Stimulated activated CD8-positive, alpha-beta memory T cell treated with anti-CD3 and anti-CD28 coated beads, Interleukin-7, amount 100 ng/mL, for 24 hours (primary cell): ENCODE results near the gene NCOR1.
"Not testable (repeated sequence)": the region's sequence is repeated elsewhere in the genome, so short reads cannot be mapped to it uniquely, and the experiment has no call there.

Experiments
- DNase-seq: peaks from one replicate; pipeline ENCODE4 v3.0.0-alpha.2; 2020; ENCODE audit warnings: low read depth

Gene NCOR1

DNA sequence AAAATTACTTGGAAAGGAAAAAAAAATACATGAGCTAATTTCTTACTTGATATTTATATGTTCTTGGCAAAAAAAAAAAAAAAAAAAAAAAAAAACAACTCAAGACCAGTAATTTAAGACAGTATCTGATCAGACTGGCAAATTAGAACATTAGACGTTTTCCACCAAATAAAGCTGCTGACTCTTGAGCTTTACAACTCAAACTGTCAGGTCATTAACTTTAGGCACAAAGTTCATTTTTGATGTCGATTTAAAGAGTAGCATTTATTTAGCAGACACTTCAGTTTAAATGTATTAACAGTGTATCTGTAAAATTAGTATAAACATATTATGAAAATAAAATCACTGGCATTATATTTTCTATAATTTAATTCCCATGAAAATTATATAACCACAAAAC lies 66.7 kb downstream of the NCOR1 start:
- no peak for DNase-seq

DNA sequence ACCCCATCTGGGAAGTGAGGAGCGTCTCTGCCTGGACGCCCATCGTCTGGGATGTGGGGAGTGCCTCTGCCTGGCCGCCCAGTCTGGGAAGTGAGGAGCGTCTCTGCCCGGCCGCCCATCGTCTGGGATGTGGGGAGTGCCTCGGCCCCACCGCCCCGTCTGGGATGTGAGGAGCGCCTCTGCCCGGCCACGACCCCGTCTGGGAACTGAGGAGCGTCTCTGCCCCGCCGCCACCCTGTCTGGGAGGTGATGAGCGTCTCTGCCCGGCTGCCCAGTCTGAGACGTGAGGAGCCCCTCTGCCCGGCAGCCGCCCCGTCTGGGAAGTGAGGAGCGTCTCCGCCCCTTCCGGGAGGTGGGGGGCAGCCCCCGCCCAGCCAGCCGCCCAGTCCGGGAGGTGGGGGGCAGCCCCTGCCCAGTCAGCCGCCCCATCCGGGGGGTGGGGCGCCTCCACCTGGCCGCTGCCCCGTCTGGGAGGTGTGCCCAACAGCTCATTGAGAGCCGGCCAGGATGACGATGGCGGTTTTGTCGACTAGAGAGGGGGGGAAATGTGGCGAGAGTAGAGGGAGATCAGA lies 69.9 kb downstream of the NCOR1 start:
- not testable (repeated sequence) for DNase-seq

DNA sequence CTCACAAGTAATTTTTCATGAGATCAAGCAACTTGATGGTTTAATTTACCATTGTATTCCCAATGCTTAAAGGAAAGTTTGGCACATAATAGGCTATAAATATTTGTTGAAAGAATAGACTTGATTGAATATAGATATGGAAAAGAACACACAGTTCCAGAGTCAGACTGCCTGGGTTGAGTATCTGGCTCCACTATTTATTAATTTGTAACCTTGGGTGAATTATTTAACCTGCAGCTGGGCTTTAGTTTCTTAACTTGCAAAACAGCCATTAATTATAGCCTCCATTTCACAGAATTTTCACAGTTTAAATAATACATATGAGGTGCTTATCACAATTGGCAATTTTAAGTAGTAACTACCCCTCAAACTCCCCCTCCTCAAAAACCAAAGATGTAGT lies 73.6 kb downstream of the NCOR1 start:
- DNase-seq, result no peak

DNA sequence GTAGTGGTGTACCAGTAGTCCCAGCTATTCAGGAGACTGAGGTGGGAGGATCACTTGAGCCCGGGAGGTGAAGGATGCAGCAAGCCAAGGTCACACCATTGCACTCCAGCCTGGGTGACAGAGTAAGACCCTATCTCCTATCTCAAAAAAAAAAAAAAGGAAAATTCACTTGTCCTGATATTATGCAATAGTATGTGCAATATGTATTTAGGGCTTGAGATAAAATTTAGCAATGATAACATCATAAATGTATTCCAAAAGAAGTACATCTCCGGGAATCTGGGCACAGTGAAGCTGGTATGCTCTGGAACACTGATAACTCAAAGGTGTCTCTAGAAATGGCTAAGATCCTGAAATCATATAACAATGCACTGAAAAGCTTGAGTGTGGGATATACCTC lies 74.5 kb downstream of the NCOR1 start:
- DNase-seq, result no peak

DNA sequence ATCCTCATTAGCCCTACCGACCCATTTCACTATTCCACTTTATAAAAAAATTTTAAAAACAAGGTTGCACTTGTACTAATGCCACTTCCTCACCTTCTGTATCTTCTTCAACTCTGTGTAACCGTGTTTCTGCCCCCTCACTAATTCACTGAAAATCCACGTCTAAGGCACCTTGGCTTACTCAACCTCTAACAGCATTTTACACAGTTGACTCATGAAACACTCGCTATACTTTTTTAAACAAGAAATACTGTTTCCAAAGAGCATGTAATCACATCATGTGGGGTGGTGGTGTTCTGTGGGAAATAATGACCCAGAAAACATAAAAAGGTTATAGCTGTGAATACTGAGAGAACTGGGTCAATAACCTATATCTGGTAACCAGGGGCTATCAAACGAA lies 79.9 kb downstream of the NCOR1 start:
- no peak for DNase-seq

DNA sequence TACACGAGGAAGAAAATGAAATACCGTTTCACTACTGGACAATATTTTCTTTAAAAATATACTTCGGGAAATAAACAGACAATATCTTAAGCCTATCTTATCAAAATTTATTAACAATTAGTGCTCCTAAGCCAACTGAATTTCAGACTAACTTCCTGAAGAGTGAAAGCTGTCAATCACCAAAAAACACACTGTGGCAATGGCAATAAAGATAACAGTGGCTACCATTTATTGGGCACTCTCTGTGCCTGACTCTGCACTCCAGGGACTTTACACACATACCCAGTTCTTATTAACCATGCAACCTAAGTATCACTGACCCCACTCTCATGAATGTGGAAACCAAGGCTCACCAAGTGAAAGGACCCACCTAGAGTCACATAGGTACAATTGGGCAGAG lies 83.7 kb downstream of the NCOR1 start:
- DNase-seq, result no peak

DNA sequence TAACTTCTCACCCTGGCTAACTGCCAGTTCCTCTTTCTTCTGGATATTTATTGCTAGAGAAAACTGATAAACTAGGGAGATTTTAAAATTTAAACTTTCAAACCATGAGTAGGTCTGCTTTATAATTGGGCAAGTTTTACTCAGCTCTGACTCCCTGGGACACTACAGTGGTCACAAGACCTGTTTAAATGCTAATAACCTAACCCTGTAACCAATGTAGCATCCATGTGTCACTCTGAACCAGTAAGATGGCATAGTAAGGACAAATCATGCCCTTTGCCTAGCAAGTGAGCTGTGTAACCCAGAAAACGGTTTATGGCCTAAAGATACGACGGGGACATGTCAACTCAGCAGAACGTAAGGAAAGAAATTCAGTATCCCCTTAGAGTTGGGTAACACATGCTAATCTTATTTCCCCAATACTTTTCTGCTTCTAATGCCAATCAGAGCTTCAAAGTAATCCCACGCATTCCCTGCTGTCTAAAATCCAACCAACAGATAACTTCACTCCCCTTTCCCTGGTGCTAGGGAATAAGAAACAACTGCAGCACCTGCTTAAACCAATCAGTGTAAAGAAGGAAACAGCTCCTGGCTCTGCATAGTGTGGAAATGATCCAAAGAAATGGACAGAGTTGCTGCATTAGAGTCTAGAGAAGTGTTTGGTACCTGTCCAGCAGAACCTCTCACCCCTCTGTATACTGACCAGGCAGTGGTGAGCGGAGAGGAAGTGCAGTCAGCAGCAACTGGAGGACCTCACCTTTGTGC lies 85.7 kb downstream of the NCOR1 start:
- DNase-seq, result no peak

DNA sequence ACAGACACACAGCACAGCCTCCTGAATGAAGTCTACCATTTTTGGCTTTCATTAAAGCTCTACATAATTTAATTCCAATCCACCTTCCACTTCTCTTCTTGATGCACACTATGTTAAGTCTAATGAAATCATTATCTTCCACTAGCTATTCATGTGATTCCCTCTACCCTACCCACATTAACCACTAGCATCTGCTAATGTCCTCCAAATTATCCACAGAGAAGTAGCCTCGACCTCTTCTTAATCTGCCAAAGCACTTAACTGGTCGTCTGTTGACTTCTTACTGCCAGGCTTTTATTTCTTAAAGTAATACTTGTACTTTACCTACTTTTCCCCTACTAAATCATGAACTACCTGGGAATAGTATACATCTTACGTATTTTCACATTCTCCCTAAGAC lies 91.8 kb downstream of the NCOR1 start:
- no peak for DNase-seq

DNA sequence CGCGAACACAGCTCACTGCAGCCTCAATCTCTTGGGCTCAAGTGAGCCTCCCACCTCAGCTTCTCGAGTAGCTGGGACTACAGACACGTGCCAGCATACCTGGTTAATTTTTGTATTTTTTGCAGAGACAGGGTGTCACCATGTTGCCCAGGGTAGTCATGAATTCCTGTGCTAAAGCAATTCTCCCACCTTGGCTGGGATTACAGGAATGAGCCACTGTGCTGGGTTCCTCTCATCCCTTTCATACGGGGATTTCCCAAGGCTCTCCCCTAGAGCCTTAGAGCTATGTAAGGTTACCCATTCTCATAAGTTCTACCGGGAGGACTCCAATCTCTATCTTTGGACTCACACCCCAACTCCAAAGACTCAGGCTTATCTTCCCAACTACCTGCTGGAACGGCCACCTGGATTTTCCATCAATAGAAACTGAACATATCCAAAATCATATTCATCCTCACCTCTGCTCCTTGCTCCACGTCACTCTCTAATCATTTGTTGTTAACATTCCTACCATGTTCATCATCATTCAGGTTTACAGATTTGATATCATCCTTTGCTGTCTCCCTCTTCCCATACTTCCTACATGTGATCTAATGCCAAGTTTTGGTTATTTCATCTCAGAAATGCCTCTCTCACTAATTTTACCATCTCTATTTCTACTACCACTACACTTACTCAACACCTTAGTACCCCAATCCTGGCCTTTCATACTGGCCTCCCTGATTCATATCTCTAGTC lies 92.5 kb downstream of the NCOR1 start:
- no peak for DNase-seq

DNA sequence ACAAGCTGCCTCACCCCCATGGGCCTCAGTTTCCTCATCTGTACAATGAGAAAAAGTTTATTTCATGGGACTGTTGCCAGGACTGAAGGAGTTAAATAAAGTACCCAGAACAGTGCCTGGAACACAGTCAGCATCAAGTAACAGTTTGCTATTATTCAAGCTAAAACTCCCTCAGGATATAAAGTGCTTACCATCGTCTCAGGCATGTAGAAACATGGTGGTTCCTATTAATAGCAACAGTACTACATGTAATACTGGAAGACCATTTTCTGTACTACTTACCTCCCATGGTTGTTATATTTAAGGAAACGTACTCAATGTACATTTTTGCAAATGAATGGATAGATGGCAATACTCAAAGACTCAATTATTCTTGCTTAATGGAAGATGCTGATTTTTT lies 93.4 kb downstream of the NCOR1 start:
- no peak for DNase-seq

DNA sequence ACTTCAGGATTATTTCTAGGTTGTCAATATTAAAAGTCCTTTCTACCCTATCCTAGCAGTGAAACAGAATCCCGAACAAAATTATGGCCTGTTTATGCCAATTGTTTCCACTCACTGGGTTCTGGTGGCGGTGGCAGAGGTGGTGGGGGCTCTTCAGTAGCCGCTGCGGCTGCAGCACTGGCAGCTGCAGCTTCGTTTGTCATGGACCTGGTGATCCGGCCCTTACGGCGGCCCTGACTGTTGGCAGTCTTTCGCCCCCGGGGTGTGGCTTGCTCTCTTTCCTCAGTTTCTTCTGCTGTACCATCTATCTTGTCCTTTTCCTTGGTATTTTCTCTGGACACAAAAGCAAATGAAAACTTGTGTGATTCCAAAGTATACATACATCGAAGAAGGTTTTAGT lies 94.4 kb downstream of the NCOR1 start:
- no peak for DNase-seq

DNA sequence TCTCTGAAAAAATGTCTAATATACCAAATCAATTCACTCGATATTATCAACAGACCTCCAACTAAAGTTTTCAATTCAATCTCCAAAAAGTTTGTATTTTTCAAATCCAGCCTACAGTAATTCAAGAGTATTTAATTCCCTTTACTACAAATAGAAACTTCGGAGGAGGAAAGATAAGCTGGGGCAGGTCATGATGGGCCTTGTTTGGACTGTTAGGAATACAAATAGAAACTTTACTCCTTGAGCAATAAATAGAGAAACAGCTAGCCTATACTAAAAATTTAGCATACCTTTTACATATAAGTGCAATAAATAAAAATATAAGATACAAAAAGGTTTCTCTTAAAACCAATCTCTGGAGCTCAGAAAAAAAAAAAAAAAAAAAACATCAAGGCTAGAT lies 98.2 kb downstream of the NCOR1 start:
- DNase-seq, result no peak

DNA sequence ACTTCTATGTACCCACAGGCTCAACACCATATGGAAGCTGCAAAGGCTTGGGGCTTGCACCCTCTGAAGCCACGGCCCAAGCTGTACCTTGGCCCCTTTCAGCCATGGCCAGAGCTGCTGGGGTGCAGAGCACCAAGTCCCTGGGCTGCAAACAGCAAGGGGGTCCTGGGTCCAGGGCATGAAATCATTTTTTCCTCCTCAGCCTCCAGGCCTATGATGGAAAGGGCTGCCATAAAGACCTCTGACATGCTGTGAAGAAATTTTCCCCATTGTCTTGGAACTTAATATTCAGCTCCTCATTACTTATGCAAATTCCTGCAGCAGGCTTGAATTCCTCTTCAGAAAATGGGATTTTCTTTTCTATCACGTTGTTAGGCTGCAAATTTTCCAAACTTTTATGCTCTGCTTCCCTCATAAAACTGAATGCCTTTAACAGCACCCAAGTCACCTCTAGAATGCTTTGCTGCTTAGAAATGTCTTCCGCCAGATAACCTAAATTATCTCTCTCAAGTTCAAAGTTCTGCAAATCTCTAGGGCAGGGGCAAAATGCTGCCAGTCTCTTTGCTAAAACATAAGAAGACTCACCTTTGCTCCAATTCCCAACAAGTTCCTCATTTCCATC lies 100.1 kb downstream of the NCOR1 start:
- DNase-seq, result not testable (repeated sequence)

DNA sequence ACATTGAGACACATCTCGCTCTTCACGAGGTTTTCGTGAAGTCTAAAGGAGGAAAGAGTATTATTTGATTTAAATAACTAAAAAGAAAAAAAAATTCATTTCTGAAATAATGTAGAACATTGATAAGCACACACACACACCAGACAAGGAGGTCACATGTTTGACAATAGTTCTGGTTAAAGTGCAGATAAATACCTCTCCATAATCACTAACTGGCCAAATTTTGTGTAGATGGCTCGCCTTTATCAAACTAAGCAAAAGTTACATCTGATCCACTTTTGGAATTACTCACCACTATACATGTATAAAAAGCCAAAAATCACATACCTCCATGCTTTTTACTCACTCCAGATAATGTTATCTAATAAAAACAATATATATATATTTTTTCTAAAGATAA lies 106.5 kb downstream of the NCOR1 start:
- no peak for DNase-seq

DNA sequence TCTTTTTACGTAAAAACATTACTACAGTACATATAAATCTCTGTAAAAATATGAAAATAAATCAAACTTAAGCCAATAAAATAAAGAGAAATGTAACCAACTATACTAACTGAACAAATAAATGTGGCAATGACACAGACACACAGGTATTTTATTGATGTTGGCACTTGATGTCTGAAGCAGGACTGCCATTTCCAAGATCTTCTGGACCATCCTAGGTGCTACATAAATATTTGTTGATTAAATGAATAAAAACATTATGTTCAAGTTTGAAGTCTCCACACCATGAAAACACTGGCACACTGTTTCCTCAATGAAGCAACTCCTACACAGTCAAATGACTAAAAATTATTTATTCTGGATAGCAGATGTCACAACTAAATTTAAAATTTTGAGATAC lies 106.9 kb downstream of the NCOR1 start:
- DNase-seq, result no peak

DNA sequence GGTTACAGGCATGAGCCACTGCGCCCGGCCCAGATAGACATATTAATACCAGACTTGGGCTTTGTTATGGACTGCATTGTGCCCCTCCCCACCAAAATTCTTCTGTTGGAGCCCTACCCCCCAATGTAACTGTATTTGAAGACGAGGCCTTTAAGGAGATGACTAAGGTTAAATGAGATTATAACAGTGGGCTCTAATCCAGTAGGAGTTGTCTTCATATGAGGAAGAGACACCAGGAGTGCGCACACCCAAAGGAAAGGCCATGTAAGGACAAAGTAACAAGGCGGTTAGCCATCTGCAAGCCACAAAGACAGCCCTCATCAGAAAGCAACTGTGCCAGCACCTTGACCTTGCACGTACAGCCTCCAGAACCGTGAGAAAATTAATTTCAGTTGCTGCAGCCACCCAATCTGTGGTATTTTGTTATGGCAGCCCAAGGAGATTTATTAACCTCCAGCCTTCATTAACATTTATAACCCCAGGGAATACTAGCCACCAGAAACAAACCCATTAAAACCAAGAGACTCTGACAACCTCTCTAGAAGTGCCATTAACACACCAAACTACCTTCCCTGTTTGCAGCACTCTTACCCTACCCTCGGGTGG lies 108.1 kb downstream of the NCOR1 start:
- no peak for DNase-seq

DNA sequence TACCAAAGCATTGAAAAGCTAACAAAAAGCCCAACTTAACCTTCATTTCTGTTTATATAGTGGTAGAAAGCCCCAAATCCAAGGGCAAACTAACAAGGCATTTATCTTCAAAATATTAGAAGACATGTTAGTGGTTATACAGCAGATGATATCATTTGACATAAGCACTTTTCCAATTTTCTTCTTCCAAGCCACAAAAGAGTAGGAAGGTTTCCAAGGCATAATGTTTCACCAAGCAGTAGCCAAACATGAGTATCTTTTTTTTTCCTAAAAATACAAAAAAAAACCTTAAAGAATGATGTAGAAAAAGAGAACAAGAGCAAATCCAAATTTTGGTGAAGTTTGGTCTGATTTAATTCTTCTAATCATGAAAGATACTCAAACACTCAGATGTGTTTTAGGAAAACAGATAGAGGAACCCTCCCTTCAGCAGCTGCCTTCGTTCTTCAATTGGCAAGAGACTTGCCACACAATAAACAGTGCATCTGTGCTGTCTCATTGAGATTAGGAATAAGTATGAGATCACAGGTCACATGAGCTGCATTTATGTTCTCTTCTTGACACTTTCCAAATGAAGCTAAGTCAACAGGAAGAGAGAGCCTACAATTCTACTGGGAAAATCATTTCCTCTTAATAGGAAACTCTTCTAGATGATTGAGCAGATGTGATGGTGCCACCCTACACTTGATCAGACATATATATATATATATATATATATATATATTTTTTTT lies 109.0 kb downstream of the NCOR1 start:
- DNase-seq, result no peak

DNA sequence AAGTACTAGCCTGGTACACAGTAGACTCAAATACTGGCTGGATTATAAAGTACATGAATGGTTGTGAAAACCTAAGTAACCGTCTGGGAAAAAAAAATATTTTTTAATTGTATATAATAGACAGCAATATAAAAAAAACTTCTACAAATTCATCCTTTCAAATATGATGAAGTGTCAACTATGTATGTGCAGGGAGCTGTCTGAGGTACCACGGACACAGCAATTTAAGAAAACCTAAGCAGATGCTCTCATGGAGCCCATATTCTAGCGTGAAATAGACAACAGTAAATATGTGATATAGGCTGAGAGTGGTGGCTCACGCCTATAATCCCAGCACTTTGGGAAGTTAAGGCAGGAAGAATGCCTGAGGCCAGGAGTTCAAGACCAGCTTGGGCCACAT lies 111.1 kb downstream of the NCOR1 start:
- no peak for DNase-seq

DNA sequence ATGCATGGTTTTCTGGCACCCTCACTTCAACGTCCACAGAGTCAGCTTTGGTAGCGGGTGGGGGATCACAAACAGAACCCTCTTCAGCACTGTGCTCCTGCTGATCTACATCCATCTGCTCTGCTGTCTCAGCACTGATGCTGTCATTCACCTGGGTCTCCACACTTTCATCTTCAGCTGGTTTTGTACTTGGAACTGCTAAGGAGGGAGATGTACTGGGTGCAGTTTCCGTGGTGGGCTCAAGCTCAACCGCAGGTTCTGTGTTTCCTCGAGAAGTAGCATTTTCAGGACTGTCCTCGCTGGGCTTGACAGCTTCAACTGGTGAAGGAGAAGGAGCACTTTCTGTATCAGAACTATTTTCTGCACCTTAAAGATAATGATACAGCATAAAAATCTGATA lies 113.9 kb downstream of the NCOR1 start:
- DNase-seq, result no peak

DNA sequence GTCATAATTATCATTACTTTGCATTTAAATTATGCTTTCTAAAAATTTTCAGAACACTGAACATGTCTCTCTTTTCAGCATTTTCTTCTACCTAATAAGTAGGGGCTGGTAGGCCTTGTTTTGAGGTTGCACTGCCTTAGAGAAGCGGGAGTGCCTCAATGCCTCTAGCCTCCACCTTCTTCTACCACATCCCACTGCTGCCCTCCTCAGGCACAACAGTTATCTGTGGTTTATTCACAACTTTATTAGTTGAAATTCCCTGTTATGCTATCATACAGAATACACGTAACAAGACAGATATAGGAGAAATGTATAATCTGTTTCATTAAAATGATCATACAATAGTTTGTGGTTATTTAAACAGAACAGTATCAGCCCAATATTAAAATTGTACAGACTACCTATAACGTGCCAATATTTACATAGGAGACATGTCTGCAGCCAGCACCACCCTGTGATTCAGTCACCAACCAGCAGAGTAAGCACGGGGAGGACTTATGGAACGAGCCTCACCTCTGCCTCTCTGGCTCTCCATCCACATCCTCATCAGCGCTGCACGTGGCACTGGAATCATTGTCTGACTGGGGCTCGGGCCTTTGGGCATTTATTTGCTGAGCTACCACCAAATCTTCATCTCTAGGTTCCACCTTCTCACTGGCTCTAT lies 114.5 kb downstream of the NCOR1 start:
- DNase-seq, result no peak

DNA sequence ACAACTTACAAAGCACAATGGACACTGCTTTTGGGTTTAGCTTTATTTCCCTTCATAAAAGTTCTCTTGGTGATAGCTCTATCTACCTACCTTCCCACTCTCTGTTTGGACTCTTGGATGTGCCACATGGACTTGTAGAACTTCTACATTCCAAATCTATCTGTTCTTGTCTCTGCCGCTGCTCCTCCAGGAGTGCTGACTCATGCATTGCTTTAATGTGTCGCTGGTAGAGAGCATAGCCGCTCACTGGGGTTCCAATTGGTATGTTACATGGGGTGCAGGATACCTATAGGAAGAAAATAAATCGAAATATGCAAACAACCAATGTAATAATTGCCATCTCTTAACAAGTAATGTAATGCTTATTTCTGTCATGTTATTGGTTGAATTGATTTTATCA lies 123.6 kb downstream of the NCOR1 start:
- no peak for DNase-seq
